ENCODE results near the gene TMEM115. TPM values are rescaled to one million over a fixed set of nuclear protein-coding genes. Genes with fewer than 3 reads are reported as not detected.

TMEM115 gene
- total RNA-seq, 1 experiment from 2014 or later = 31.9 TPM

- H3K9me3 Mint-ChIP-seq (ENCODE audit: unreplicated experiment) = no peaks in the 10 kb centered on the region
- no peaks in the 10 kb centered on the region for H3K4me1 Mint-ChIP-seq (ENCODE audit: insufficient read depth, unreplicated experiment)
- no TSS peak for BruUV-seq (replicated peaks)
- TF ChIP-seq CTCF (IDR thresholded peaks at IDR 0.05; ENCODE audit: unreplicated experiment) = no peak
- POLR2A ChIA-PET = interaction anchor here (0.9 kb wide), 1 partner anchor 21 kb away, joined by 3 read pairs; no protein-coding TSS in a partner anchor
- H3K36me3 Mint-ChIP-seq (ENCODE audit: insufficient read depth, unreplicated experiment) = no peaks in the 10 kb centered on the region
- DNase-seq (ENCODE audit: unreplicated experiment) = no peak
- intact Hi-C loops (cut with micrococcal nuclease) = no loop called here
- CTCF ChIA-PET = interaction anchor here (0.6 kb wide), 1 partner anchor 147 kb away, joined by 4 read pairs; no protein-coding TSS in a partner anchor
- no peak overlapping the region for H3K27ac Mint-ChIP-seq (ENCODE audit: low read depth, unreplicated experiment)
- no peaks in the 10 kb centered on the region for H3K27me3 Mint-ChIP-seq (ENCODE audit: insufficient read depth, unreplicated experiment)
- no peak overlapping the region for H3K4me3 Mint-ChIP-seq (ENCODE audit: unreplicated experiment)
Observed at GRCh38 chr3:50381383-50381782, 22.1 kb upstream of the TMEM115 start.

GRCh38 chr3:50380405-50381085, 21.2 kb upstream of the TMEM115 start:
- ChIA-PET POLR2A (interaction anchor here (0.7 kb wide), 1 partner anchor 159 kb away, joined by 5 read pairs; no protein-coding TSS in a partner anchor), CTCF (interaction anchor here (0.9 kb wide), 1 partner anchor 162 kb away, joined by 3 read pairs; no protein-coding TSS in a partner anchor)
- no peaks in the 10 kb centered on the region for H3K36me3 Mint-ChIP-seq (ENCODE audit: insufficient read depth, unreplicated experiment)
- intact Hi-C loops (cut with micrococcal nuclease) = no loop called here
- TF ChIP-seq CTCF (IDR thresholded peaks at IDR 0.05; ENCODE audit: unreplicated experiment) = no peak
- no TSS peak for BruUV-seq (replicated peaks)
- H3K4me3 Mint-ChIP-seq (ENCODE audit: unreplicated experiment) = no peak overlapping the region
- no peaks in the 10 kb centered on the region for H3K4me1 Mint-ChIP-seq (ENCODE audit: insufficient read depth, unreplicated experiment)
- H3K9me3 Mint-ChIP-seq (ENCODE audit: unreplicated experiment) = no peaks in the 10 kb centered on the region
- no peak overlapping the region for H3K27ac Mint-ChIP-seq (ENCODE audit: low read depth, unreplicated experiment)
- no peak for DNase-seq (ENCODE audit: unreplicated experiment)
- no peaks in the 10 kb centered on the region for H3K27me3 Mint-ChIP-seq (ENCODE audit: insufficient read depth, unreplicated experiment)

- no peak for DNase-seq (ENCODE audit: unreplicated experiment)
- intact Hi-C loops (cut with micrococcal nuclease) = no loop called here
- peaks cover 4% of the 10 kb centered on the region for H3K27me3 Mint-ChIP-seq (ENCODE audit: insufficient read depth, unreplicated experiment)
- CTCF ChIA-PET = interaction anchor here (0.5 kb wide), 2 partner anchors 8 to 405 kb away, joined by 3 read pairs; no protein-coding TSS in a partner anchor
- BruUV-seq (replicated peaks) = no TSS peak
- no peak overlapping the region for H3K4me3 Mint-ChIP-seq (ENCODE audit: unreplicated experiment)
- POLR2A ChIA-PET = no interaction called here
- no peak for TF ChIP-seq CTCF (IDR thresholded peaks at IDR 0.05; ENCODE audit: unreplicated experiment)
- H3K9me3 Mint-ChIP-seq (ENCODE audit: unreplicated experiment) = no peaks in the 10 kb centered on the region
- no peak overlapping the region for H3K27ac Mint-ChIP-seq (ENCODE audit: low read depth, unreplicated experiment)
- no peaks in the 10 kb centered on the region for H3K36me3 Mint-ChIP-seq (ENCODE audit: insufficient read depth, unreplicated experiment)
- H3K4me1 Mint-ChIP-seq (ENCODE audit: insufficient read depth, unreplicated experiment) = peaks cover 1% of the 10 kb centered on the region
Observed at GRCh38 chr3:50378757-50379156, 19.4 kb upstream of the TMEM115 start.

- intact Hi-C loops (cut with micrococcal nuclease) = no loop called here
- Mint-ChIP-seq H3K27me3 (ENCODE audit: insufficient read depth, unreplicated experiment) (peaks cover 12% of the 10 kb centered on the region), H3K9me3 (ENCODE audit: unreplicated experiment) (no peaks in the 10 kb centered on the region), H3K27ac (ENCODE audit: low read depth, unreplicated experiment) (no peak overlapping the region), H3K4me3 (ENCODE audit: unreplicated experiment) (no peak overlapping the region), H3K36me3 (ENCODE audit: insufficient read depth, unreplicated experiment) (no peaks in the 10 kb centered on the region), H3K4me1 (ENCODE audit: insufficient read depth, unreplicated experiment) (peaks cover 6% of the 10 kb centered on the region)
- ChIA-PET POLR2A (no interaction called here), CTCF (no interaction called here)
- BruUV-seq (replicated peaks) = no TSS peak
- no peak for DNase-seq (ENCODE audit: unreplicated experiment)
- no peak for TF ChIP-seq CTCF (IDR thresholded peaks at IDR 0.05; ENCODE audit: unreplicated experiment)
Observed at GRCh38 chr3:50378024-50378423, 18.7 kb upstream of the TMEM115 start.
